HG03565 (cell line): ENCODE measurements around the gene CKS1B.
"Not testable (repeated sequence)": the region's sequence is repeated elsewhere in the genome, so short reads cannot be mapped to it uniquely, and the experiment has no call there.

Source experiments
- ATAC-seq: cut with Tn5 transposase; IDR thresholded peaks from one replicate; pipeline ENCODE4 v1.9.1; 2021; ENCODE audit warnings: mild to moderate bottlenecking, moderate library complexity; ENCODE audit not compliant: unreplicated experiment

The CKS1B gene

DNA sequence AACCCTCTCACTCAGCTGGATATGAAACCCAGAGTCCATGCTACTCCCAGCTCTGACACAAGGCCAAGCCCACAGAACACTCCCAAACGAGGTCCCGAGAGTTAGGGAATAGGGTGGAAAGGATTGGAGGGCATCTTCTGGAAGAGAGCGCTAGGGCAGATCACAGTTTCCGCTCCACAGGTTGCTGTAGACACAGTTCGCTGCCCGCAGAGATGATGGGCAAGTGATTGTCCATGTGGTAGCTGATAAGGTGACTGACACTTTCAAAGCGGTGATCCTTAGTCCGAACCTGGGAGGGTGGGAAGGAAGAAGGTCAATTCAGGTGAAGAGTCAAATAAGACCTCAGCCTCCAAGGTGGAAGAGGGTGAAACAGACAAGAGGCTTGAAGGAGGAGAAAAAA is 10.8 kb upstream of the CKS1B start:
- ATAC-seq, result no peak

DNA sequence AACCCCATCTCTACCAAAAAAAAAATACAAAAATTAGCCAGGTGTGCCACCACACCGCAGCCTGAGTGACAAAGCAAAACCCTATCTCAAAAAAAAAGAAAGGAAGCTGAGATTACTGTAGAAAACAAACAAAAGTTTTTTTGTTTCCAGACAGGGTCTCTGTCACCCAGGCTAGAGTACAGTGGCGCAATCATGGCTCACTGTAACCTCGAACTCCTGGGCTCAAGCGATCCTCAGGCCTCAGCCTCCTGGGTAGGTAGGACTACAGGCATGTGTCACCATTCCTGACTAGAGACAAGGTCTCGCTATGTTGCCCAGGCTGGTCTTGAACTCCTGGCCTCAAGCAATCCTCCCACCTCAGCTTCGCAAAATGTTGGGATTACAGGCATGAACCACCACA is 10.1 kb upstream of the CKS1B start:
- no peak for ATAC-seq

- ATAC-seq, result no peak
Measured at GRCh38 chr1:154966111-154966510, 8.4 kb upstream of the CKS1B start.

GRCh38 chr1:154967331-154967950 is 7.0 kb upstream of the CKS1B start:
- ATAC-seq, result no peak

DNA sequence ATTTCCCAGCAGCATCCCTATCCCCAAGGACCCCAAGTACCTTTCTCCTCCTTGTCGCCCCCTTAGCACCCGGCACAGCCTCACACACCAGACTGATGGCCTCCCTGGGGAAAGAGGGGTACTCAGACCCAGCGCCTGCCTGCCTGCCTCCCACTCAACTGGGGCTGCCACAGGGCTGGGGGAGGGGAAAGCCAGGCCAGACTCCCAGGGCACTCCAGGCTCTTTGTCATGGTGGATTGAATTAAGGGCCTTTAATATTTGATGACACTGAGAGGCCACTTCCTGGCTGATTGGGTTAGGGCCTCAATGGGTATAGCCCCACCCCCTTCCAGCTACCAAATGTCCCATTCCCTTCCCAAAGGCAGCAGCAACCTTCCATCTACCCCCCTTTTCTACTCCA is 5.8 kb upstream of the CKS1B start:
- no peak for ATAC-seq

- ATAC-seq, result no peak
Measured at GRCh38 chr1:154969246-154969645, 5.2 kb upstream of the CKS1B start.

- ATAC-seq, result no peak
Measured at GRCh38 chr1:154969860-154970452, 4.5 kb upstream of the CKS1B start.

GRCh38 chr1:154970631-154971340 is 3.7 kb upstream of the CKS1B start, which contains the start of gene SHC1:
SHC1 (minus strand) TSS chr1:154970747; CDS start chr1:154970526, 221 bp downstream.
- no peak for ATAC-seq

- ATAC-seq, result no peak
Measured at GRCh38 chr1:154971341-154971998, 3.0 kb upstream of the CKS1B start.

DNA sequence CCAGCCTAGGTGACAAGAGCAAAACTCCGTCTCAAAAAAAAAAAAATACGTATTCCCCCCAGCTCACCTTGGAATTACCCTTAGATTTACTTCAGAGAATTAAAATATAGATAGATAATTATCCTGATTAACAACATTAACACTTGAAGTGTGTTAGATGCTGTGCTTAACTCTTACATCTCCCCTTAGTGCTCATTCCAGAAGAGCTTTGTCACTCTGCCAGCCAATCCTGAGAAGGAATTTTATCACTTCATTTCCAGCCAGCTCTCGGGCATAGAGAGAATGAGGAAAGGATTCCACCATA is 2.3 kb upstream of the CKS1B start:
- no peak for ATAC-seq

DNA sequence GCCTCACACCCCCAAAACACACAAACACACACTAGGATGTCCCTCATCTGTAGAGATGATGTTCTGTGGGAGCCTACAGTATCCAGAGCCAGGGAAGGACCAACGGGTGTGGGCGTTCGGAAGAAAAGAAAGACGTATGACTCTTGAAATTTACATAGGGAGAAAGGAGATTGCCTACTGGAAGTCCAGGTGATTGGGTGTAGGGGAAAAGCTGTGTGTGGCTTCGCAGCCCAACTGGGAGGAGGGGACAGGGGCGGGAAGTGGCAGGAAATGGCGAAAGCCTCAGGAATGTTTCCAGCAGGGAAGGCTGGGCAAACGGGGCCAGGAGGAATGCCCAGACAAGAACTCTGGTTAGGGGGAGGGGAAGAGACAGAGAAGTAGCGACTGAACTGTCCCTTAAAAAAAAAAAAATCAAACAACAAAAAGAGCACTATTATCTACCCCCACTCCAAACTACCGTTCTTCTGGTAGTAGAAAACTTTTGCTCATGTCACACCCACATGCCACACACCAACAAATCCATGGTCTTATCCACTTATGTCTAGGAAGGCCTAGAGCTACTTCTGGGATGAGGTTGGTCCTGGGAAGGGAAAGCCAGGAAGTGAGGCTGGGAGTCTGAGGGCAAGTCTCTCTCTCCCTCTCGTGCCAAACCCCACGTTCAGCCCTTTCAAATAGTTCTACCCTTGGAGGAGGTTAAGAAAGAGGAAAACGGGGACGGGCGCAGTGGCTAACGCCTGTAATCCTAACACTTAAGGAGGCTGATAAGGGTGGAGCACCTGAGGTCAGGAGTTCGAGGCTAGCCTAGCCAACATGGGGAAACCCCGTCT is 1.8 kb upstream of the CKS1B start:
- ATAC-seq, result no peak

GRCh38 chr1:154973344-154974101 is 958 bp upstream of the CKS1B start:
- ATAC-seq, result no peak

DNA sequence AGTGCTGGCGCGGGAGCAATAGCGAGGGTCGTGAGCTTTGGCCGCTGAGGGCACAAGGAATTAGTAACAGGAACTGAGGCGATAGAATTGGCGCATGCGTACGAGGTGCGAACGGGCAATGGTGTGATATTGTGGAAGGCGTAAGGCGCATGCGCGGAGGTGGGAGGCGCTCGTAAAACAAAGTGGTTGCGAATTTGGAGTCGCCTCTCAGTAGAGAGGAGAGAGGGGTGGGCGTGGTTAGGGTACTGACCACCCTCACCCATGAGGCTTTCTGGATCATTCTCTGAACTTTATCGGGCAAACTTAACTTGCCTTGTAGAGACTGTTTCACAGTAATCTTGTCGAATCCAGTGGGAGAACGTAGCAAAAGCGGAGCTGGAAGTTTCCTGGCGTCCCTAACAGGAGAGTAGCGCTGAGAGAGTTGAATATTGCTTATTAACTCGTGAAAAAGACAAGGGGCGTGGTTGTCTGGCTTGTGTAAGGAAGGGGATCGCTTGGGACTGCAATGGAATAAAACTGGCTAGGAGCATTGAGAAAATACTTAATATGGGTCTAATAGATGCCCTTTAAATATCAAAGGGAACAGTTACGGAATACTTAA is 427 bp downstream of the CKS1B start:
- peak; percentile 33 for ATAC-seq

DNA sequence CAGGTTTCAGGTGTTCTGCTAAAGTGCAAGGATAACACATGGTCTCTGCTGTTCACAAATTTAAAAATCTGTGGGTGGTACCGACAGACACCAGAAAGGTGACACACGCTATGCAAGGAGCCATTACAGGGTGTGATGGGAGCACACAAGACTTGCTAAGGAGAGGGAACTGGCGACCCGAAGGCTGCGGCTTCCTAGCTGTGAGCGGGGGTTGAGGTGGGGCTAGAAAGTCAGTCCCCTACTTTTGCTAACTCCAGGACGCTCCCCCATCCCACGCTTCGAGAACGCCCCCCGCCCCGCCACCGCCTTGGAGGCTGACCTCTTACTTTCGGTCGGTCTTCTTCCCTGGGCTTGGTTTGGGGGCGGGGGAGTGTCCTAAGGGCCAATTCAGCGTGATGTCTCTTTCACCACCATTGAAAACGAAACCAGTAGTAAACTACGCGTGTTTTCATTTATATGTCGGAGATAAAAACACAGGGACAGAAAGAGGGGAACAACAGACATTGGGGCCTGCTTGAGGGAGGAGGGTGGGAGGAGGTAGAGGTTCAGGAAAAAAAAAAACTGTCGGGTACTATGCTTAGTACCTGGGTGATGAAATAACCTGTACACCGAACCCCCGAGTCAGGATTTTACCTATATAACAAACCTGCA is 1.1 kb downstream of the CKS1B start:
- ATAC-seq, result no peak

DNA sequence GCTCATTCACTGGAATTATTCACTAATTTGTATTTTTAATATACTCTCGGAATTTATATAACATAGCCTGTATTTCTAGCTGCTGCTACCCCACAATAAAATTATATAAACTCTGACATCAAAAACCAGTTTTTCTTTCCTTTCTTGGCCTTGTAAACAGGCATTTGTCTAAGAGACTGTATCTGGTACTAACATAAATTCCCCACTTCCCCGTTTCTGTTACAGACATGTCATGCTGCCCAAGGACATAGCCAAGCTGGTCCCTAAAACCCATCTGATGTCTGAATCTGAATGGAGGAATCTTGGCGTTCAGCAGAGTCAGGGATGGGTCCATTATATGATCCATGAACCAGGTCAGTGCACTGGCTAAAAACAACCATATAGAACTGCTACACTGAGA is 3.3 kb downstream of the CKS1B start:
- ATAC-seq, result not testable (repeated sequence)

GRCh38 chr1:154978360-154978759 is 3.9 kb downstream of the CKS1B start:
- ATAC-seq, result no peak

DNA sequence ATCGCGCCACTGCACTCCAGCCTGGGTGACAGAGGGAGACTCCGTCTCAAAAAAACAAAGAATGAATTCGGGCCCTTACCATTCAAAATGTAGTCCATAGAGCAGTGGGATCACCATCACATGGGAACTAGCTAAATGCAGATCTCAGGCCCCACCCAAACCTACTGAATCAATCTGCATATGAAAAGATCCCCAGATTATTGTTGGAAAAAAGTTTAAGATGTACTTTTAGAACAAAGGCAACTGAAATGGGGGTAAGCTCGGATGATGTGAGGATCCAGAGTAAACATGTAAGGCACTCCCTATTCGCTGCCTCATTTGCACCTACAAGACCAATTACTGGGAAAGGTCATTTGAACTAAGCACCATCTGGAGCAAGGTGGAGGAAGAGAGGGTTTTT is 7.9 kb downstream of the CKS1B start:
- ATAC-seq, result no peak

DNA sequence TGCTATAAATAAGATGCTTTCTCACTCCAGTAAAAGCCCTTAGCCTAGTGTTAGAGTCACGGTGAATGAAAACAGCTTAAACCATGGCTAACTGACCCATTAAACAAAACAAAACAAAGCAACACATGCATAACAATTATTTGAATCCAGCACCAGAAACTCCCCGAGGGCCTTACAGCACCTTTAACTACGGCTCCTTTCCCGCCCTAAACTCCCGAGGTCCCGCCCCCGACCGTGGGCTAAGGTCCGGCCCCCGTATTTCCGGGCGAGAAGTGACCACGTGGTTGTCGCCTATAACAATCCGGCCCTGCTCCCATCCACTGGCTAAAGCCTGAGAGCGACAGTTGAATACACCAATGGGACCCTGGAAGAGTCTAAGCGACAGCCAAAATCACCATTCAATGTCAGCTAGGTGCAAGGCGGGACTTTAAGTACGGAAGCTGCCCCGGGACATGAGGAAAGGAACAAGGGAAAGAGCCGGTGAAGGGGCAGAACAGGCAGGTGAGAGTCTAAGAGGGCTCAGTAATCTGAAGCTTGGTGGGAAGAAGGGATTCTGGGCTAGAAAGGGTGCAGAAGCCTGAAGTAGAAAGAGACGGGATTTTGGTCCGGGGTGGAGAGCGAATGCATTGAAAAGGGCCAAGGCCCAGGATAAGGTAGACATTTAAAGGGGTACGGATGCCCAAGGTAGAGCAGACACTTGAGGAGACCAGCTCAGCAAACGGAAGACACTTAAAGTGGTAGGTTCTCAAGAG is 8.6 kb downstream of the CKS1B start, which contains the start of gene FLAD1:
FLAD1 (plus strand) TSS at position 448 of the 752 bp plus-strand sequence. CDS start 351 bp downstream, outside the sequence.
- ATAC-seq, result peak; percentile 95
